Fibroblast of villous mesenchyme (primary cell): Measurements from ENCODE around the gene IL1RL2. TPM values are rescaled to one million over a fixed set of nuclear protein-coding genes. Genes with fewer than 3 reads are reported as not detected.
A peak's percentile ranks its signal among the peaks of the same experiment; 100 is the strongest.

Source experiments
- DNase-seq: peaks from one replicate; pipeline ENCODE4 v3.0.0-alpha.2; 2010; ENCODE audit warnings: low read depth
- H3K4me3 ChIP-seq: 2 replicates; pipeline ENCODE4 v1.5.1; 2011; ENCODE audit warnings: low read depth, mild to moderate bottlenecking, low read length
- CTCF ChIP-seq: IDR thresholded peaks from 2 replicates; pipeline ENCODE4 v1.5.1; 2012; ENCODE audit warnings: low read depth, mild to moderate bottlenecking, low read length; ENCODE audit not compliant: insufficient read depth
- total RNA-seq: library from RNA; depleted of rRNA; stranded (reverse); fragments of >200 nt; gene quantifications from 2 replicates; pipeline ENCODE4 v1.2.3, GENCODE V29; 2012

The IL1RL2 gene
- total RNA-seq, 1 donor, result 1.3 TPM

DNA sequence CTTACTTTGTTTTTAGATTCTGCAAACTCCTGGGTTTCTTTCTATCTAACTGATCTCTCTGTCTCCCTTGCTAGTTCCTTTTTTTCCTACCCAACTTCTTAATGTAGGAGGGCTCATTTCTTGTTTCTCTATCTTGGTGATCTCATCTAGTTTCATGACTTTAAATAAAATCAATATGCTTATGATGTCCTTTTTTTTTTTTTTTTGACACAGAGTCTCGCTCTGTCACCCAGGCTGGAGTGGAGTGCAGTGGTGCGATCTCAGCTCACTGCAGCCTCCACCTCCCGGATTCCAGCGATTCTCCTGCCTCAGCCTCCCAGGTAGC lies 82.3 kb downstream of the IL1RL2 start:
- H3K4me3 ChIP-seq, result no peak overlapping the region
- TF ChIP-seq CTCF, result no peak
- DNase-seq, result no peak

- DNase-seq, result no peak
- H3K4me3 ChIP-seq, result no peak overlapping the region
- no peak for TF ChIP-seq CTCF
These were observed 85.0 kb downstream of the IL1RL2 start for GRCh38 chr2:102271844-102272243.

GRCh38 chr2:102273619-102274211 lies 86.9 kb downstream of the IL1RL2 start:
- TF ChIP-seq CTCF, result no peak
- no peak overlapping the region for H3K4me3 ChIP-seq
- peak; percentile 91 for DNase-seq

GRCh38 chr2:102276549-102277201 lies 89.9 kb downstream of the IL1RL2 start:
- no peak for TF ChIP-seq CTCF
- H3K4me3 ChIP-seq, result no peak overlapping the region
- DNase-seq, result no peak

DNA sequence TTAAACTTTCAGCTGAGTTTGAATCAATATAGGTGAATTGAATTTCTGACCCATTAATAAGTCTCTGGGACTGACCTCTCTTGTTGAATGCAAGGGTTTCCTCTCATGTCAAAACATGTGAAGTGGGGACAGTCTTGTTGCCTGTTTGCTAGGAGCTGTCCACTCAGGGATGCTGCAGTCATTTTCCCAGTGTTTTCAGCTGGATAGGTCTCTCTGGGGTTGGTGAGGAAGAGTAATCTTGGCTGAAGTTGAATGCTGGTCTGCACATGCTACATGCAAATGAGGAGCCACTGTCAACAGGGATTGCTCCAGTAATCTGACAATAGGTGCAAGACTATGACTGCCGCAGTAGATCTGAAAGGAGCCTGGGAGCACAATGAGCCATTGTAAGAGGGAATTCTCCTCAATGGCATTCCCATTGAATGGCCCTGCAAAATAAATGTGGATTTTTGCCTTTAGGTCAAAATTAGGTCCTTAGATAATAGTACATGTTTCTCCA lies 90.4 kb downstream of the IL1RL2 start:
- TF ChIP-seq CTCF, result no peak
- H3K4me3 ChIP-seq, result no peak overlapping the region
- no peak for DNase-seq

- no peak for DNase-seq
- H3K4me3 ChIP-seq, result no peak overlapping the region
- TF ChIP-seq CTCF, result no peak
These were observed 92.0 kb downstream of the IL1RL2 start for GRCh38 chr2:102278720-102279390.

- no peak overlapping the region for H3K4me3 ChIP-seq
- TF ChIP-seq CTCF, result no peak
- no peak for DNase-seq
These were observed 92.5 kb downstream of the IL1RL2 start for GRCh38 chr2:102279391-102279735.
